ACC112 (cell line): Measurements from ENCODE around the gene ACTR1A.

Experiments used
- H2AFZ ChIP-seq: fragments of 200-600 bp; sonication (generic); one replicate; pipeline ENCODE4 v1.6.0; 2017; ENCODE audit warnings: antibody characterized with exemption, low read length; ENCODE audit not compliant: unreplicated experiment
- H3K27ac ChIP-seq: fragments of 200-600 bp; sonication (generic); 2 replicates; pipeline ENCODE4 v1.5.1; 2014; ENCODE audit warnings: low read depth, mild to moderate bottlenecking, antibody characterized with exemption, low read length, moderate library complexity
- H3K27me3 ChIP-seq: fragments of 200-600 bp; sonication (generic); 2 replicates; pipeline ENCODE4 v1.6.1; 2014; ENCODE audit warnings: mild to moderate bottlenecking, antibody characterized with exemption, low read length, moderate library complexity, mixed read lengths; ENCODE audit not compliant: insufficient read depth
- H3K36me3 ChIP-seq: fragments of 200-600 bp; sonication (generic); 2 replicates; pipeline ENCODE4 v1.6.1; 2016; ENCODE audit warnings: mild to moderate bottlenecking, antibody characterized with exemption, low read length, moderate library complexity, mixed read lengths; ENCODE audit not compliant: insufficient read depth
- H3K4me1 ChIP-seq: fragments of 200-600 bp; sonication (generic); one replicate; pipeline ENCODE4 v1.6.1; 2016; ENCODE audit warnings: low read length, mixed read lengths; ENCODE audit not compliant: insufficient read depth, unreplicated experiment, control insufficient read depth
- H3K4me3 ChIP-seq: fragments of 200-600 bp; sonication (generic); 2 replicates; pipeline ENCODE4 v1.5.1; 2014; ENCODE audit warnings: mild to moderate bottlenecking, low read depth, low read length
- H3K79me2 ChIP-seq: fragments of 200-600 bp; sonication (generic); one replicate; pipeline ENCODE4 v1.6.0; 2016; ENCODE audit warnings: low read length; ENCODE audit not compliant: control insufficient read depth, unreplicated experiment, insufficient read depth

Gene ACTR1A

GRCh38 chr10:102502337-102503151 lies at the start of gene ACTR1A:
Gene ACTR1A (minus strand): TSS chr10:102502712. CDS start chr10:102502647, 65 bp downstream.
- Histone ChIP-seq H3K4me1 (peaks cover 20% of the 10 kb centered on the region), H3K4me3 (peak within 1 kb of the TSS; percentile 87), H3K27me3 (no peaks in the 10 kb centered on the region), H3K36me3 (no peaks in the 10 kb centered on the region), H2AFZ (peak within 1 kb of the TSS; percentile 88), H3K27ac (peak within 1 kb of the TSS; percentile 63), H3K79me2 (peaks cover 53% of the 10 kb centered on the region)

- Histone ChIP-seq H3K4me3 (no peak overlapping the region), H3K27ac (no peak overlapping the region), H3K27me3 (no peaks in the 10 kb centered on the region), H3K4me1 (peaks cover 9% of the 10 kb centered on the region), H3K36me3 (peaks cover 10% of the 10 kb centered on the region; the same call in 1 of the 2 replicates), H2AFZ (no peak overlapping the region), H3K79me2 (no peaks in the 10 kb centered on the region)
Measured at GRCh38 chr10:102550636-102551210, 48.2 kb upstream of the ACTR1A start.

GRCh38 chr10:102549549-102549948 lies 47.0 kb upstream of the ACTR1A start:
- H2AFZ ChIP-seq: no peak overlapping the region
- H3K4me1 ChIP-seq: peaks cover 5% of the 10 kb centered on the region
- no peak overlapping the region for H3K27ac ChIP-seq
- H3K4me3 ChIP-seq: no peak overlapping the region
- H3K79me2 ChIP-seq: no peaks in the 10 kb centered on the region
- H3K27me3 ChIP-seq: no peaks in the 10 kb centered on the region
- H3K36me3 ChIP-seq: peaks cover 10% of the 10 kb centered on the region; the same call in 1 of the 2 replicates

- Histone ChIP-seq H3K36me3 (peaks cover 10% of the 10 kb centered on the region; the same call in 1 of the 2 replicates), H3K4me1 (peaks cover 13% of the 10 kb centered on the region), H3K4me3 (no peak overlapping the region), H3K27ac (no peak overlapping the region), H2AFZ (no peak overlapping the region), H3K27me3 (no peaks in the 10 kb centered on the region), H3K79me2 (no peaks in the 10 kb centered on the region)
Measured at GRCh38 chr10:102546606-102547320, 44.3 kb upstream of the ACTR1A start.

GRCh38 chr10:102545997-102546396 lies 43.5 kb upstream of the ACTR1A start:
- Histone ChIP-seq H3K4me3 (no peak overlapping the region), H2AFZ (no peak overlapping the region), H3K27ac (no peak overlapping the region), H3K79me2 (no peaks in the 10 kb centered on the region), H3K4me1 (peaks cover 13% of the 10 kb centered on the region), H3K36me3 (peaks cover 7% of the 10 kb centered on the region; the same call in 1 of the 2 replicates), H3K27me3 (no peaks in the 10 kb centered on the region)

GRCh38 chr10:102545265-102545871 lies 42.9 kb upstream of the ACTR1A start:
- no peak overlapping the region for H3K4me3 ChIP-seq
- H3K27ac ChIP-seq: no peak overlapping the region
- H3K36me3 ChIP-seq: peaks cover 6% of the 10 kb centered on the region; the same call in 1 of the 2 replicates
- H3K79me2 ChIP-seq: no peaks in the 10 kb centered on the region
- peaks cover 13% of the 10 kb centered on the region for H3K4me1 ChIP-seq
- H3K27me3 ChIP-seq: no peaks in the 10 kb centered on the region
- H2AFZ ChIP-seq: no peak overlapping the region

- Histone ChIP-seq H2AFZ (no peak overlapping the region), H3K4me1 (peaks cover 13% of the 10 kb centered on the region), H3K27me3 (no peaks in the 10 kb centered on the region), H3K27ac (peak overlapping the region; percentile 36; the same call in 1 of the 2 replicates), H3K79me2 (no peaks in the 10 kb centered on the region), H3K36me3 (no peaks in the 10 kb centered on the region), H3K4me3 (no peak overlapping the region)
Measured at GRCh38 chr10:102542800-102543418, 40.4 kb upstream of the ACTR1A start.

- H3K79me2 ChIP-seq: no peaks in the 10 kb centered on the region
- H2AFZ ChIP-seq: no peak overlapping the region
Measured at GRCh38 chr10:102540023-102540422, 37.5 kb upstream of the ACTR1A start.

GRCh38 chr10:102538811-102539210 lies 36.3 kb upstream of the ACTR1A start:
- Histone ChIP-seq H2AFZ (no peak overlapping the region), H3K36me3 (no peaks in the 10 kb centered on the region), H3K4me1 (peaks cover 8% of the 10 kb centered on the region), H3K4me3 (no peak overlapping the region), H3K27ac (no peak overlapping the region), H3K27me3 (no peaks in the 10 kb centered on the region), H3K79me2 (no peaks in the 10 kb centered on the region)

More at GRCh38 chr10:102540023-102540422, 37.5 kb upstream of the ACTR1A start:
- Histone ChIP-seq H3K27me3 (no peaks in the 10 kb centered on the region), H3K27ac (no peak overlapping the region), H3K4me3 (no peak overlapping the region), H3K4me1 (peaks cover 8% of the 10 kb centered on the region), H3K36me3 (no peaks in the 10 kb centered on the region)

GRCh38 chr10:102537948-102538347 lies 35.4 kb upstream of the ACTR1A start:
- Histone ChIP-seq H3K79me2 (no peaks in the 10 kb centered on the region), H3K27ac (no peak overlapping the region)

More at GRCh38 chr10:102537948-102538347, 35.4 kb upstream of the ACTR1A start:
- Histone ChIP-seq H3K36me3 (no peaks in the 10 kb centered on the region), H2AFZ (no peak overlapping the region), H3K4me1 (peaks cover 6% of the 10 kb centered on the region), H3K4me3 (no peak overlapping the region), H3K27me3 (no peaks in the 10 kb centered on the region)
